A549 (cell line): ENCODE measurements around the gene ATP9B. TPM values are rescaled to one million over a fixed set of nuclear protein-coding genes. Genes with fewer than 3 reads are reported as not detected.

Source experiments
- ATAC-seq, 2 experiments: fragments of 200-7000 bp in 1 of 2; fragments of >200 bp in 1 of 2; cut with Nextera tagmentation in 1 of 2; cut with Tn5 transposase in 1 of 2; 3 replicates each; pipeline versions ENCODE4 v1.8.0 to v1.9.1; 2018 to 2020; ENCODE audit warnings: mild to moderate bottlenecking in 1 of 2, moderate library complexity in 1 of 2
- CTCF ChIA-PET: fragments of 300-600 bp; sonication (Branson Sonifier 250); formaldehyde crosslinking; extraction: SDS; loops from one replicate; lab custom pipeline; 2021; ENCODE audit warnings: antibody characterized with exemption, inconsistent platforms; lab: Yijun Ruan, JAX
- POLR2A ChIA-PET: fragments of 350-600 bp; formaldehyde crosslinking; extraction: SDS; loops from one replicate; lab custom pipeline; 2021; ENCODE audit warnings: antibody characterized with exemption, inconsistent platforms; lab: Yijun Ruan, JAX
- DNase-seq, 2 experiments: peaks; one replicate each; pipeline versions ENCODE4 v3.0.0 to v3.0.0-alpha.2; 2011 to 2016; ENCODE audit warnings: low read depth in 1 of 2, low spot score in 1 of 2
- FAIRE-seq: peaks from 2 replicates; lab custom pipeline; 2011; peaks lifted over from hg19 to GRCh38; lab: Jason Lieb, UNC
- H3K27ac ChIP-seq, 2 experiments: fragments of >200 bp; sonication (Bioruptor Twin); formaldehyde crosslinking; 3 replicates each; pipeline ENCODE4 v1.5.1; 2016 to 2017
- H3K4me1 ChIP-seq: fragments of >200 bp; sonication (Bioruptor Twin); formaldehyde crosslinking; 3 replicates; pipeline ENCODE4 v1.6.1; 2016
- H3K4me2 ChIP-seq: fragments of >200 bp; sonication (Bioruptor Twin); formaldehyde crosslinking; 3 replicates; pipeline ENCODE4 v1.6.1; 2016
- H3K4me3 ChIP-seq: fragments of >200 bp; sonication (Bioruptor Twin); formaldehyde crosslinking; 3 replicates; pipeline ENCODE4 v1.5.1; 2016
- H3K9me3 ChIP-seq: fragments of >200 bp; sonication (Bioruptor Twin); formaldehyde crosslinking; 3 replicates; pipeline ENCODE4 v1.6.1; 2016
- CBX2 ChIP-seq: fragments of 200-600 bp; sonication (generic); IDR thresholded peaks from 2 replicates; pipeline ENCODE4 v1.6.1; 2016; ENCODE audit warnings: low read depth, mild to moderate bottlenecking, borderline replicate concordance
- CHD2 ChIP-seq: fragments of 150-350 bp; IDR thresholded peaks from 2 replicates; pipeline ENCODE4 v1.6.1; 2014; ENCODE audit warnings: low read length; ENCODE audit not compliant: partially characterized antibody
- CHD4 ChIP-seq: fragments of 200-600 bp; sonication (generic); IDR thresholded peaks from 2 replicates; pipeline ENCODE4 v1.6.1; 2016; ENCODE audit warnings: antibody characterized with exemption, mild to moderate bottlenecking, borderline replicate concordance
- EHMT2 ChIP-seq: fragments of 200-600 bp; sonication (generic); IDR thresholded peaks from 2 replicates; pipeline ENCODE4 v1.6.1; 2016; ENCODE audit warnings: antibody characterized with exemption, low read depth, mild to moderate bottlenecking, moderate library complexity
- EP300 ChIP-seq, 2 experiments: fragments of >200 bp; sonication (Bioruptor Twin); formaldehyde crosslinking; IDR thresholded peaks; 2 replicates in 1 of 2; 3 replicates in 1 of 2; pipeline ENCODE4 v1.6.1; 2016 to 2017
- FOSB ChIP-seq: fragments of 250-450 bp; sonication (Bioruptor Pico); IDR thresholded peaks from 2 replicates; pipeline ENCODE4 v1.5.0; 2020; ENCODE audit warnings: mild to moderate bottlenecking, moderate library complexity
- FOXS1 ChIP-seq: fragments of 250-450 bp; sonication (Bioruptor Pico); IDR thresholded peaks from 2 replicates; pipeline ENCODE4 v1.5.0; 2020; ENCODE audit warnings: mild to moderate bottlenecking, moderate library complexity
- HEYL ChIP-seq: fragments of 250-450 bp; sonication (Bioruptor Pico); IDR thresholded peaks from 2 replicates; pipeline ENCODE4 v1.8.0; 2021; ENCODE audit warnings: mild to moderate bottlenecking, moderate library complexity
- HOXB13 ChIP-seq: fragments of 250-450 bp; sonication (Bioruptor Pico); IDR thresholded peaks from 2 replicates; pipeline ENCODE4 v1.5.0; 2020; ENCODE audit warnings: low read depth, mild to moderate bottlenecking, moderate library complexity
- KDM1A ChIP-seq: fragments of 200-600 bp; sonication (generic); IDR thresholded peaks from 2 replicates; pipeline ENCODE4 v1.6.1; 2016; ENCODE audit warnings: low read depth, mild to moderate bottlenecking
- KDM5A ChIP-seq: fragments of 200-600 bp; sonication (generic); IDR thresholded peaks from 2 replicates; pipeline ENCODE4 v1.6.1; 2016; ENCODE audit warnings: antibody characterized with exemption, mild to moderate bottlenecking
- MAFK ChIP-seq: fragments of 450-650 bp; IDR thresholded peaks from 2 replicates; pipeline ENCODE4 v1.6.1; 2014; ENCODE audit not compliant: partially characterized antibody
- NR3C1 ChIP-seq: fragments of >200 bp; sonication (Bioruptor Twin); formaldehyde crosslinking; IDR thresholded peaks from 3 replicates; pipeline ENCODE4 v1.6.1; 2017
- PHF8 ChIP-seq: fragments of 200-600 bp; sonication (generic); IDR thresholded peaks from 2 replicates; pipeline ENCODE4 v1.6.1; 2016; ENCODE audit warnings: low read depth, mild to moderate bottlenecking, antibody characterized with exemption, moderate library complexity, borderline replicate concordance
- POLR2A ChIP-seq: IDR thresholded peaks from 2 replicates; pipeline ENCODE4 v1.6.1; 2012; ENCODE audit warnings: mild to moderate bottlenecking, low read length
- RCOR1 ChIP-seq: fragments of 150-350 bp; IDR thresholded peaks from 2 replicates; pipeline ENCODE4 v1.6.1; 2014; ENCODE audit warnings: antibody characterized with exemption, low read length, low read depth
- RFX5 ChIP-seq: fragments of 450-650 bp; IDR thresholded peaks from 2 replicates; pipeline ENCODE4 v1.7.1; 2014; ENCODE audit warnings: antibody characterized with exemption, mild to moderate bottlenecking, moderate library complexity
- RNF2 ChIP-seq: fragments of 200-600 bp; sonication (generic); IDR thresholded peaks from 2 replicates; pipeline ENCODE4 v1.6.1; 2016; ENCODE audit warnings: low read depth, mild to moderate bottlenecking, antibody characterized with exemption, moderate library complexity, borderline replicate concordance
- TFCP2L1 ChIP-seq: fragments of 250-450 bp; sonication (Bioruptor Pico); IDR thresholded peaks from 2 replicates; pipeline ENCODE4 v1.5.0; 2021; ENCODE audit warnings: mild to moderate bottlenecking
- ZFP36 ChIP-seq: fragments of 450-650 bp; IDR thresholded peaks from 2 replicates; pipeline ENCODE4 v1.6.1; 2014; ENCODE audit warnings: borderline replicate concordance; ENCODE audit not compliant: partially characterized antibody
- ZNF302 ChIP-seq: fragments of 250-450 bp; sonication (Bioruptor Pico); IDR thresholded peaks from 2 replicates; pipeline ENCODE4 v1.9.0; 2021; ENCODE audit warnings: inconsistent platforms, mild to moderate bottlenecking, moderate library complexity
- ZSCAN20 ChIP-seq: fragments of 250-450 bp; sonication (Bioruptor Pico); IDR thresholded peaks from 2 replicates; pipeline ENCODE4 v1.8.0; 2022; ENCODE audit warnings: mild to moderate bottlenecking, moderate library complexity
- WGBS: methylation state at CpG from one replicate; pipeline ENCODE4 v1.1.6; 2017; ENCODE audit errors: missing lambda C conversion rate; 5-methylcytosine and 5-hydroxymethylcytosine counted together
- polyA plus RNA-seq, 4 experiments: library from polyadenylated mRNA; depleted of rRNA in 3 of 4; stranded (reverse); fragments of >200 nt; fragmentation: RNase III in 1 of 4; extraction: RNeasy Plus Mini Kit Qiagen cat#74134 plus additional on column Dnase treatment in 1 of 4; gene quantifications; 2 replicates in 3 of 4; 3 replicates in 1 of 4; pipeline ENCODE4 v1.2.3, GENCODE V29; 2011 to 2017
- TF ChIP-seq, protein P1 (sequence below): IDR thresholded peaks from 2 replicates; pipeline ENCODE4 v1.6.1; 2012; ENCODE audit warnings: low read depth, borderline replicate concordance
- TF ChIP-seq, protein P2 (sequence below): IDR thresholded peaks from 2 replicates; pipeline ENCODE4 v1.6.1; 2012
- TF ChIP-seq, protein P3 (sequence below): fragments of 150-350 bp; IDR thresholded peaks from 2 replicates; pipeline ENCODE4 v1.6.1; 2014; ENCODE audit warnings: low read depth, mild to moderate bottlenecking, low read length
- TF ChIP-seq, protein P4 (sequence below): fragments of 450-650 bp; IDR thresholded peaks from 2 replicates; pipeline ENCODE4 v1.6.1; 2014; ENCODE audit warnings: antibody characterized with exemption
- TF ChIP-seq, protein P5 (sequence below): fragments of 250-450 bp; sonication (Bioruptor Pico); IDR thresholded peaks from 2 replicates; pipeline ENCODE4 v1.5.0; 2021; ENCODE audit warnings: mild to moderate bottlenecking, moderate library complexity, borderline replicate concordance

Gene ATP9B
- polyA plus RNA-seq, 2 of the 4 experiments (the other 2 are of a cell fraction): 22.6 to 35.7 TPM

DNA sequence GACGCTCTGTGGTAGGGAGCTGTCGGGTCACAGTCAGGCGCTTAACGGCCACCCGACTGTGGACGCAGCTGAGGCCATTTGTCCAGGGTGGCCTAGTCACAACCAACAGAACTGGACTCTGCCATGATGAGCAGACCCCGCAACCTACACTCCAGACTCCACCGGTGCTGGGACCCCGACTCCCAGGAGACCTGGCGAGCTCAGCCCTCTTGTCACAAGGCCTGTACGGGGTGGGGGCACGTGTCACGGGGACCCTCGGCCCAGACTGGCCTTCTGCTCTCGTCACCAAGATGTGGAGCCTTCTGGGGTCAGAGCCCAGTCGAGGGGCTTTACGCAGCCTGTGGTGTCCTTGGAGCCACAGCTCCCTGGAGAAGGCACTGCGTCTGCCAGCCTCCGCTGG lies 349.0 kb downstream of the ATP9B start:
- no peak for DNase-seq
- WGBS: 80% methylated on average over 7 of the region's 19 CpGs
- Histone ChIP-seq H3K4me1 (no peaks in the 10 kb centered on the region), H3K4me2 (no peak overlapping the region), H3K4me3 (no peak overlapping the region), H3K9me3 (no peaks in the 10 kb centered on the region), H3K27ac (no peak overlapping the region)
- no peak for FAIRE-seq
- ATAC-seq: no peak
- ChIA-PET CTCF (no interaction called here), POLR2A (no interaction called here)
- TF ChIP-seq ZSCAN20 (CRISPR knock-in tag): no peak

DNA sequence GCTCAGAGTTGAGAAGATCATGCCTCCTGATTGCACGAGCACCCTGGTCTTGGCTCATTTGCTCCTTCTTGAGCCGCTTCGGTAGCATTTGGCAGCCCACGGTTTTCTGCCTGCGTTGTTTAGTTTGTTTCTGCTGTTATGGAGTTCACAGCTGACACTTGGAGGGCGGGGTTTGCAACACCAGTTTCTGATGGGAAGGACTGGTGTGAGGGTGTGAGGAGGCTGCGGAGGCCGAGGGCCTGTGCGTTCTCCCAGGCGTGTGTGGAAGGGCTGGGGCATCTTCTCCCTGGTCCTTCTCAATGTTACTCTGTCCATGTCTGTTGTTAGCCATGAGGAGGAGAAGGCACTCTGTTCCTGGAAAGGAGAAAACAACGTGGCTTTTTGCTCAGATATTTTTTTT lies 349.4 kb downstream of the ATP9B start:
- Histone ChIP-seq H3K4me3 (no peak overlapping the region), H3K27ac (no peak overlapping the region), H3K9me3 (no peaks in the 10 kb centered on the region), H3K4me2 (no peak overlapping the region), H3K4me1 (no peaks in the 10 kb centered on the region)
- FAIRE-seq (no peak), ATAC-seq (no peak), DNase-seq (no peak)
- ChIA-PET POLR2A (no interaction called here), CTCF (no interaction called here)
- no peak for TF ChIP-seq RCOR1
- TF ChIP-seq EP300 (IDR thresholded peaks at IDR 0.05): no peak
- TF ChIP-seq, protein P1, sequence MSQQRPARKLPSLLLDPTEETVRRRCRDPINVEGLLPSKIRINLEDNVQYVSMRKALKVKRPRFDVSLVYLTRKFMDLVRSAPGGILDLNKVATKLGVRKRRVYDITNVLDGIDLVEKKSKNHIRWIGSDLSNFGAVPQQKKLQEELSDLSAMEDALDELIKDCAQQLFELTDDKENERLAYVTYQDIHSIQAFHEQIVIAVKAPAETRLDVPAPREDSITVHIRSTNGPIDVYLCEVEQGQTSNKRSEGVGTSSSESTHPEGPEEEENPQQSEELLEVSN: no peak
- TF ChIP-seq ZNF302 (CRISPR knock-in tag): no peak
- no peak for TF ChIP-seq CHD4
- TF ChIP-seq, protein P2, sequence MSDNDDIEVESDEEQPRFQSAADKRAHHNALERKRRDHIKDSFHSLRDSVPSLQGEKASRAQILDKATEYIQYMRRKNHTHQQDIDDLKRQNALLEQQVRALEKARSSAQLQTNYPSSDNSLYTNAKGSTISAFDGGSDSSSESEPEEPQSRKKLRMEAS: no peak
- TF ChIP-seq MAFK: no peak
- TF ChIP-seq CBX2: no peak
- no peak for TF ChIP-seq KDM5A
- TF ChIP-seq, protein P3, sequence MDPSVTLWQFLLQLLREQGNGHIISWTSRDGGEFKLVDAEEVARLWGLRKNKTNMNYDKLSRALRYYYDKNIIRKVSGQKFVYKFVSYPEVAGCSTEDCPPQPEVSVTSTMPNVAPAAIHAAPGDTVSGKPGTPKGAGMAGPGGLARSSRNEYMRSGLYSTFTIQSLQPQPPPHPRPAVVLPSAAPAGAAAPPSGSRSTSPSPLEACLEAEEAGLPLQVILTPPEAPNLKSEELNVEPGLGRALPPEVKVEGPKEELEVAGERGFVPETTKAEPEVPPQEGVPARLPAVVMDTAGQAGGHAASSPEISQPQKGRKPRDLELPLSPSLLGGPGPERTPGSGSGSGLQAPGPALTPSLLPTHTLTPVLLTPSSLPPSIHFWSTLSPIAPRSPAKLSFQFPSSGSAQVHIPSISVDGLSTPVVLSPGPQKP: no peak
- no peak for TF ChIP-seq KDM1A
- no peak for TF ChIP-seq ZFP36
- no peak for TF ChIP-seq PHF8
- no peak for TF ChIP-seq FOXS1 (CRISPR knock-in tag)
- TF ChIP-seq, protein P4, sequence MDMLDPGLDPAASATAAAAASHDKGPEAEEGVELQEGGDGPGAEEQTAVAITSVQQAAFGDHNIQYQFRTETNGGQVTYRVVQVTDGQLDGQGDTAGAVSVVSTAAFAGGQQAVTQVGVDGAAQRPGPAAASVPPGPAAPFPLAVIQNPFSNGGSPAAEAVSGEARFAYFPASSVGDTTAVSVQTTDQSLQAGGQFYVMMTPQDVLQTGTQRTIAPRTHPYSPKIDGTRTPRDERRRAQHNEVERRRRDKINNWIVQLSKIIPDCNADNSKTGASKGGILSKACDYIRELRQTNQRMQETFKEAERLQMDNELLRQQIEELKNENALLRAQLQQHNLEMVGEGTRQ: no peak
- TF ChIP-seq RNF2: no peak
- TF ChIP-seq, protein P5, sequence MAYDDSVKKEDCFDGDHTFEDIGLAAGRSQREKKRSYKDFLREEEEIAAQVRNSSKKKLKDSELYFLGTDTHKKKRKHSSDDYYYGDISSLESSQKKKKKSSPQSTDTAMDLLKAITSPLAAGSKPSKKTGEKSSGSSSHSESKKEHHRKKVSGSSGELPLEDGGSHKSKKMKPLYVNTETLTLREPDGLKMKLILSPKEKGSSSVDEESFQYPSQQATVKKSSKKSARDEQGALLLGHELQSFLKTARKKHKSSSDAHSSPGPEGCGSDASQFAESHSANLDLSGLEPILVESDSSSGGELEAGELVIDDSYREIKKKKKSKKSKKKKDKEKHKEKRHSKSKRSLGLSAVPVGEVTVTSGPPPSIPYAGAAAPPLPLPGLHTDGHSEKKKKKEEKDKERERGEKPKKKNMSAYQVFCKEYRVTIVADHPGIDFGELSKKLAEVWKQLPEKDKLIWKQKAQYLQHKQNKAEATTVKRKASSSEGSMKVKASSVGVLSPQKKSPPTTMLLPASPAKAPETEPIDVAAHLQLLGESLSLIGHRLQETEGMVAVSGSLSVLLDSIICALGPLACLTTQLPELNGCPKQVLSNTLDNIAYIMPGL (CRISPR knock-in tag): no peak
- no peak for TF ChIP-seq CHD2
- whole genome bisulfite sequencing: 79% methylated on average over 8 of the region's 11 CpGs

DNA sequence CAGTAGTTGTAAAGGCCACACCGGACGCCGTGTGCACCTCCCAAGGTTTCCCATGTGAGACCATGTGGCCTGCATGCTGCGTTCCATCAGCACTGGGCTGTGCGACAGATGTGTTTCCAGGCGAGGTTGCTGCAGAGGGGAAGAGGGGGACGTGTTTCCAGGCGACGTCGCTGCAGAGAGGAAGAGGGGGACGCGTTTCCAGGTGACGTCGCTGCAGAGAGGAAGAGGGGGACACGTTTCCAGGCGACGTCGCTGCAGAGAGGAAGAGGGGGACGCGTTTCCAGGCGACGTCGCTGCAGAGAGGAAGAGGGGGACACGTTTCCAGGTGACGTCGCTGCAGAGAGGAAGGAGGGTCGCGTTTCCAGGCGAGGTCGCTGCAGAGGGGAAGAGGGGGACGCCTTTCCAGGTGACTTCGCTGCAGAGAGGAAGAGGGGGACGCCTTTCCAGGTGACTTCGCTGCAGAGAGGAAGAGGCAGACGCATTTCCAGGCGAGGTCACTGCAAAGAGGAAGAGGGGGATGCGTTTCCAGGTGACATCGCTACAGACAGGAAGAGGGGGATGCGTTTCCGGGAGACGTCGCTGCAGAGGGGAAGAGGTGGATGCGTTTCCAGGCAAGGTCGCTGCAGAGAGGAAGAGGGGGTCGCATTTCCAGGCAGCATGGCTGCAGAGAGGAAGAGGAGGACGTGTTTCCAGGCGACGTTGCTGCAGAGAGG lies 351.0 kb downstream of the ATP9B start:
- Histone ChIP-seq H3K9me3 (no peaks in the 10 kb centered on the region), H3K4me1 (no peaks in the 10 kb centered on the region), H3K4me2 (no peak overlapping the region), H3K27ac (no peak overlapping the region)
- CTCF ChIA-PET: no interaction called here
- no peak for FAIRE-seq
- no peak for DNase-seq
- no peak for ATAC-seq
- TF ChIP-seq, protein P5 (CRISPR knock-in tag): no peak
- TF ChIP-seq FOSB (no peak), HOXB13 (CRISPR knock-in tag) (no peak), TFCP2L1 (no peak), RCOR1 (no peak), ZFP36 (no peak), HEYL (no peak), POLR2A (no peak), NR3C1 (no peak), RFX5 (no peak), KDM1A (no peak), EHMT2 (no peak)
- TF ChIP-seq, protein P2: no peak
- TF ChIP-seq, all 56 proteins: peak for 0
- POLR2A ChIA-PET: no interaction called here
- H3K4me3 ChIP-seq: no peak overlapping the region
- 81% methylated on average over 48 of the region's 48 CpGs for WGBS
